HG02970 (cell line): ENCODE data around the gene CFAP126.
"Not testable (repeated sequence)": the region's sequence is repeated elsewhere in the genome, so short reads cannot be mapped to it uniquely, and the experiment has no call there.

Experiments used
- ATAC-seq: cut with Tn5 transposase; IDR thresholded peaks from one replicate; pipeline ENCODE4 v1.9.1; 2021; ENCODE audit warnings: mild to moderate bottlenecking, moderate library complexity, moderate number of reproducible peaks; ENCODE audit not compliant: unreplicated experiment, low FRiP score

Gene CFAP126

GRCh38 chr1:161382214-161383019 is 14.7 kb upstream of the CFAP126 start:
- no peak for ATAC-seq

GRCh38 chr1:161381707-161382106 is 14.0 kb upstream of the CFAP126 start:
- ATAC-seq: no peak

- ATAC-seq: no peak
These were observed 11.4 kb upstream of the CFAP126 start for GRCh38 chr1:161379071-161379470.

- no peak for ATAC-seq
These were observed 10.3 kb upstream of the CFAP126 start for GRCh38 chr1:161378014-161378413.

GRCh38 chr1:161374373-161374772 is 6.7 kb upstream of the CFAP126 start:
- ATAC-seq: no peak

- ATAC-seq: no peak
These were observed 5.8 kb upstream of the CFAP126 start for GRCh38 chr1:161373442-161373841.

- no peak for ATAC-seq
These were observed 2.5 kb downstream of the CFAP126 start for GRCh38 chr1:161365207-161365606.

GRCh38 chr1:161364332-161364731 is 3.3 kb downstream of the CFAP126 start:
- ATAC-seq: no peak

- ATAC-seq: no peak
These were observed 8.4 kb downstream of the CFAP126 start for GRCh38 chr1:161359291-161359690.

GRCh38 chr1:161357073-161357472 is 10.6 kb downstream of the CFAP126 start:
- ATAC-seq: no peak

- no peak for ATAC-seq
These were observed 16.2 kb downstream of the CFAP126 start for GRCh38 chr1:161351482-161351881.

GRCh38 chr1:161350671-161351070 is 17.0 kb downstream of the CFAP126 start:
- ATAC-seq: no peak

GRCh38 chr1:161342821-161343220 is 24.9 kb downstream of the CFAP126 start:
- ATAC-seq: no peak

- ATAC-seq: no peak
These were observed 25.5 kb downstream of the CFAP126 start for GRCh38 chr1:161342177-161342576.

- no peak for ATAC-seq
These were observed 31.9 kb downstream of the CFAP126 start for GRCh38 chr1:161335796-161336195.

GRCh38 chr1:161333166-161333565 is 34.5 kb downstream of the CFAP126 start:
- ATAC-seq: no peak

- no peak for ATAC-seq
These were observed 37.3 kb downstream of the CFAP126 start for GRCh38 chr1:161330346-161330745.

GRCh38 chr1:161324020-161324419 is 43.7 kb downstream of the CFAP126 start:
- ATAC-seq: no peak

- ATAC-seq: not testable (repeated sequence)
These were observed 51.6 kb downstream of the CFAP126 start for GRCh38 chr1:161315841-161316674.
